OCI-LY3 (cell line): ENCODE data around the gene IQSEC1.

Source experiments
- H2AFZ ChIP-seq: fragments of 200-600, 300-600 bp; shearing (Covaris generic); 2 replicates; pipeline ENCODE4 v1.6.0; 2014; ENCODE audit warnings: antibody characterized with exemption, low read depth, low read length
- H3K27ac ChIP-seq: fragments of 200-600, 300-600 bp; sonication (generic); 2 replicates; pipeline ENCODE4 v1.5.1; 2014; ENCODE audit warnings: mild to moderate bottlenecking, low read length, moderate library complexity, mixed read lengths
- H3K27me3 ChIP-seq: fragments of 200-600, 300-600 bp; sonication (generic); 2 replicates; pipeline ENCODE4 v1.6.1; 2014; ENCODE audit warnings: low read depth, low read length, mixed read lengths
- H3K36me3 ChIP-seq: fragments of 200-600, 300-600 bp; sonication (generic); replicated peaks from 2 replicates; pipeline ENCODE3; 2014; ENCODE audit warnings: low read depth, low read length, mixed read lengths
- H3K4me1 ChIP-seq: fragments of 300-600, 200-600 bp; sonication (generic); 2 replicates; pipeline ENCODE4 v1.6.1; 2014; ENCODE audit warnings: low read length, mixed read lengths
- H3K4me2 ChIP-seq: fragments of 200-600, 300-600 bp; sonication (generic); 2 replicates; pipeline ENCODE4 v1.6.1; 2014; ENCODE audit warnings: low read length, mixed read lengths
- H3K4me3 ChIP-seq: fragments of 300-600, 200-600 bp; sonication (generic); 2 replicates; pipeline ENCODE4 v1.5.1; 2014; ENCODE audit warnings: antibody characterized with exemption, mild to moderate bottlenecking, low read length, moderate library complexity
- H3K79me2 ChIP-seq: fragments of 300-600, 200-600 bp; shearing (Covaris generic); 2 replicates; pipeline ENCODE4 v1.6.1; 2014; ENCODE audit warnings: mild to moderate bottlenecking, low read length, mixed read lengths
- H3K9ac ChIP-seq: fragments of 300-600, 200-600 bp; shearing (Covaris generic); 2 replicates; pipeline ENCODE4 v1.6.0; 2014; ENCODE audit warnings: mild to moderate bottlenecking, low read length, moderate library complexity
- H3K9me3 ChIP-seq: fragments of 200-600, 300-600 bp; shearing (Covaris generic); 2 replicates; pipeline ENCODE4 v1.6.1; 2014; ENCODE audit warnings: low read length, mixed read lengths; ENCODE audit not compliant: insufficient read depth
- H4K20me1 ChIP-seq: fragments of 200-600, 300-600 bp; sonication (generic); 2 replicates; pipeline ENCODE4 v1.6.1; 2016; ENCODE audit warnings: low read length, mixed read lengths; ENCODE audit not compliant: insufficient read depth
- EZH2phosphoT487 ChIP-seq: fragments of 200-600 bp; shearing (Covaris generic); IDR thresholded peaks from 2 replicates; pipeline ENCODE4 v1.6.1; 2018; ENCODE audit warnings: antibody characterized with exemption, mixed run types, low read depth
- TF ChIP-seq, protein P1 (sequence below): fragments of 200-600, 300-600 bp; sonication (generic); IDR thresholded peaks from 2 replicates; pipeline ENCODE4 v1.5.1; 2014; ENCODE audit warnings: antibody characterized with exemption, low read length, low read depth

IQSEC1 gene

DNA sequence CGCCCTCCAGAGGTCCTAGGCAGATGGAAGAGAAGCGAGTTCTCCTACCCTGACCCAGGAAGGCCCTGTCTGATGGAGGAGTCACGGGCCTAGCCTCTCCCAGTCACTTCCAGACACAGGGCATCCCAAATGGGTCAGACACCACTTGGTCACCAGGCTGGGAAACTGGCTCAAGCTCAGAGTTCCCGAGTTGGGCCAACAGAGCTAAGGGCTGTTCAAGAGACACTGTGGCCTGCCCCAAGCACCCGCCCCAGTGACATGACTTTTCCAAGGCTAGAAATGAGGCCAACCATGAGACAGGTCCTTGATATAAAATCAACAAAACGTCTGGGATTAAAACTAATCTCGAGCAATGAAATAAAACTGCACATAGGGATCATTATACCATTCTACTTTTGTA, 113.8 kb downstream of the IQSEC1 start:
- TF ChIP-seq EZH2phosphoT487: no peak
- Histone ChIP-seq H3K27ac (no peak overlapping the region), H3K9ac (no peak overlapping the region), H3K4me1 (peaks cover 31% of the 10 kb centered on the region), H3K79me2 (peaks cover 100% of the 10 kb centered on the region), H4K20me1 (peaks cover 100% of the 10 kb centered on the region), H3K27me3 (no peaks in the 10 kb centered on the region), H3K36me3 (peaks cover 65% of the 10 kb centered on the region), H2AFZ (no peak overlapping the region), H3K9me3 (no peaks in the 10 kb centered on the region), H3K4me2 (peak overlapping the region; percentile 58), H3K4me3 (peak overlapping the region; percentile 26; the same call in 1 of the 2 replicates)

DNA sequence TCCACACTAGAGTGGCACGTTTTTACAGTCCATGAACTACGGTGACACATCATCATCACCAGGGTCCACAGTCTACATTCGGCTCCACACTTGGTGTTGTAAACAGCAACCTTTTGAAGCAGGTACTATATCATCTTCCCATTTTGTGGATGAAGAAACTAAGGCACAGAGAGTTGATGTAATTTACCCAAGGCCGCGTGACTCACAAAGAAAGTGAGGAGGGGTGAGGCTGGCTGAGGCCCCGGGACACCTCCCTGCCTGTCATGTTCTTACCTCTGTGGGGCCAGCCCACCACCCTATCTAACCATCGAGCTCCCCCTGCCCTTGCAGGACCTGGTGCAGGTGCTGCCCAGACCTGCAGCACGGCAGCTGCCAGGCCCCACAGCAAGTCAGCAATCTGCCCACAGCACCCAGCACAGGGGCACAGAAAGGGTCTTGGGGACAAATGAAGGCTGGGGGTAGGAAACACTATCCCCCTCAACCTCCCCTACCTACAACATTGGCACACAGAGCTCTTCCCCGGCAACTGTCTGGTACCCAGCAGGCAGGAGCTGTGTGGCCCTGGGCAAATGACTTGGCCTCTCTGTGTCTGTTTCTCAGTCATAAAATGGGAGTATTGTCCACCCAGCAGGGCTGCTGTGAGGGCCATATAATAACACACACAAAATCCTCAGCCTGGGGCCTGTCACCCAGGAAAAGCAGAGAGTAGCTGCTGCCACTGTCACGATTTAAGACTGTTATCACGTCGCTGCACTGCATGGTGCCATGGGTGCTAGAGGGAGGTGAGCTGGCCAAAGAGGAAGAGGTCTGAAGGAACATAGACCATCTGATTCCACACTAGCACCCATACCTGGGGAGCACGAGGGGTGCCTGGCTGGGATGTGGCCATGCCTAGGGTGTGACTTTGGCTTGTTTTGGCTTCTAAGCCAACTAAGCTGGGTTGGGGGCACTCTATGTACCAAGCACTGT, 115.1 kb downstream of the IQSEC1 start:
- H3K9ac ChIP-seq: no peak overlapping the region
- peaks cover 100% of the 10 kb centered on the region for H3K79me2 ChIP-seq
- H3K27me3 ChIP-seq: no peaks in the 10 kb centered on the region
- TF ChIP-seq, protein P1, sequence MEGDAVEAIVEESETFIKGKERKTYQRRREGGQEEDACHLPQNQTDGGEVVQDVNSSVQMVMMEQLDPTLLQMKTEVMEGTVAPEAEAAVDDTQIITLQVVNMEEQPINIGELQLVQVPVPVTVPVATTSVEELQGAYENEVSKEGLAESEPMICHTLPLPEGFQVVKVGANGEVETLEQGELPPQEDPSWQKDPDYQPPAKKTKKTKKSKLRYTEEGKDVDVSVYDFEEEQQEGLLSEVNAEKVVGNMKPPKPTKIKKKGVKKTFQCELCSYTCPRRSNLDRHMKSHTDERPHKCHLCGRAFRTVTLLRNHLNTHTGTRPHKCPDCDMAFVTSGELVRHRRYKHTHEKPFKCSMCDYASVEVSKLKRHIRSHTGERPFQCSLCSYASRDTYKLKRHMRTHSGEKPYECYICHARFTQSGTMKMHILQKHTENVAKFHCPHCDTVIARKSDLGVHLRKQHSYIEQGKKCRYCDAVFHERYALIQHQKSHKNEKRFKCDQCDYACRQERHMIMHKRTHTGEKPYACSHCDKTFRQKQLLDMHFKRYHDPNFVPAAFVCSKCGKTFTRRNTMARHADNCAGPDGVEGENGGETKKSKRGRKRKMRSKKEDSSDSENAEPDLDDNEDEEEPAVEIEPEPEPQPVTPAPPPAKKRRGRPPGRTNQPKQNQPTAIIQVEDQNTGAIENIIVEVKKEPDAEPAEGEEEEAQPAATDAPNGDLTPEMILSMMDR: no peak
- TF ChIP-seq EZH2phosphoT487: no peak
- no peak overlapping the region for H3K27ac ChIP-seq
- no peaks in the 10 kb centered on the region for H3K9me3 ChIP-seq
- H3K4me3 ChIP-seq: no peak overlapping the region
- peaks cover 100% of the 10 kb centered on the region for H4K20me1 ChIP-seq
- no peak overlapping the region for H2AFZ ChIP-seq
- no peak overlapping the region for H3K4me2 ChIP-seq
- peaks cover 31% of the 10 kb centered on the region for H3K4me1 ChIP-seq
- peaks cover 67% of the 10 kb centered on the region for H3K36me3 ChIP-seq

- Histone ChIP-seq H3K4me3 (no peak overlapping the region), H4K20me1 (peaks cover 100% of the 10 kb centered on the region), H3K27me3 (no peaks in the 10 kb centered on the region), H3K9ac (no peak overlapping the region), H3K9me3 (no peaks in the 10 kb centered on the region), H2AFZ (no peak overlapping the region), H3K36me3 (peaks cover 67% of the 10 kb centered on the region), H3K4me2 (no peak overlapping the region), H3K4me1 (peaks cover 31% of the 10 kb centered on the region), H3K27ac (no peak overlapping the region), H3K79me2 (peaks cover 100% of the 10 kb centered on the region)
- TF ChIP-seq, protein P1: no peak
- TF ChIP-seq EZH2phosphoT487: no peak
Measured at GRCh38 chr3:12957339-12957738, 115.9 kb downstream of the IQSEC1 start.

- TF ChIP-seq EZH2phosphoT487: no peak
- TF ChIP-seq, protein P1: no peak
- Histone ChIP-seq H3K4me1 (peaks cover 27% of the 10 kb centered on the region), H3K4me2 (no peak overlapping the region), H3K9ac (no peak overlapping the region), H2AFZ (no peak overlapping the region), H4K20me1 (peaks cover 100% of the 10 kb centered on the region), H3K27me3 (no peaks in the 10 kb centered on the region), H3K36me3 (peaks cover 59% of the 10 kb centered on the region), H3K9me3 (no peaks in the 10 kb centered on the region), H3K4me3 (no peak overlapping the region), H3K27ac (no peak overlapping the region), H3K79me2 (peaks cover 100% of the 10 kb centered on the region)
Measured at GRCh38 chr3:12956316-12956660, 116.9 kb downstream of the IQSEC1 start.
